Activated CD8-positive, alpha-beta memory T cell treated with anti-CD3 and anti-CD28 coated beads, Interleukin-2, amount 50 U/mL, for 48 hours (primary cell): ENCODE measurements around the gene XXYLT1.

Experiments
- DNase-seq: peaks from one replicate; pipeline ENCODE4 v3.0.0-alpha.2; 2020

The XXYLT1 gene

DNA sequence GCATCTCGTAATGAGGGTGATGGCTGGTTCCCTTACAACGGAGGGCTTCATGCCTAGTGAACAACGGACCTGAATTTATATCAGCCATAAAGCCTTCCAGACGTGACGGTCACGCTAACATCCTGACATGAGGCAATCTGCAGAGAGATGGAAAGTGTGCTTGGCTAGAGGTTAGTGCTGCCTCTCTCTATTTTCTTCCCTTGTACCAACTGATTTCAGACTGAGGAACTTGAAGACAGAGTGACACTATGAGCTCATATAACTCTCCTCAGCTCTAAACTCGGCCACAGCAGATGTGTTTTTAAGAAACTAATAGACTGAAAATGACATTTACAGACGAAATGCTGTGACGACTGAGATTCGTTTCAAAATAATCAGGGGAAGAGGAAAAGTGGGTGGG is 122.4 kb downstream of the XXYLT1 start:
- no peak for DNase-seq

GRCh38 chr3:195147649-195148080 is 123.3 kb downstream of the XXYLT1 start:
- DNase-seq, result no peak

GRCh38 chr3:195146131-195146530 is 124.8 kb downstream of the XXYLT1 start:
- DNase-seq, result no peak

- no peak for DNase-seq
Observed at GRCh38 chr3:195145579-195145978, 125.4 kb downstream of the XXYLT1 start.

DNA sequence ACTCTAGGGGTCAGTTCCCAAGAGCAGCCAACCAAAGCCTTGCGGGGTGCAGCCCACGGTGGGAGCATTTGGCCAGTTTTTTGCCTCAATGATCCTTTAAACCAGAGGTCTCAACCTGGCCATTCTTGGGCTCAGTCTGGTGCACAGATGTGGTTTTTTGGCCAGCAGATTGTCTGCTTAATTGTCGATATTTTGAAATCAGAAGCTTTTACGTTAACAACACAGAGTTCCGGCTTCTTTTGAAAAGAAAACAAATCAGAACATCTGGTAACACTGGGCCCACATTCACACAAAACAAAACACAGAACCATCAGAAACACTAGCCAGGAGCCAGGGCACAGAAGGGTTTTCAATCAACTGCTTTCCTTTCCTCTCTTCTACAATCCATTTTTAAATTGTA is 127.7 kb downstream of the XXYLT1 start:
- DNase-seq, result no peak

- no peak for DNase-seq
Observed at GRCh38 chr3:195142519-195142918, 128.4 kb downstream of the XXYLT1 start.

DNA sequence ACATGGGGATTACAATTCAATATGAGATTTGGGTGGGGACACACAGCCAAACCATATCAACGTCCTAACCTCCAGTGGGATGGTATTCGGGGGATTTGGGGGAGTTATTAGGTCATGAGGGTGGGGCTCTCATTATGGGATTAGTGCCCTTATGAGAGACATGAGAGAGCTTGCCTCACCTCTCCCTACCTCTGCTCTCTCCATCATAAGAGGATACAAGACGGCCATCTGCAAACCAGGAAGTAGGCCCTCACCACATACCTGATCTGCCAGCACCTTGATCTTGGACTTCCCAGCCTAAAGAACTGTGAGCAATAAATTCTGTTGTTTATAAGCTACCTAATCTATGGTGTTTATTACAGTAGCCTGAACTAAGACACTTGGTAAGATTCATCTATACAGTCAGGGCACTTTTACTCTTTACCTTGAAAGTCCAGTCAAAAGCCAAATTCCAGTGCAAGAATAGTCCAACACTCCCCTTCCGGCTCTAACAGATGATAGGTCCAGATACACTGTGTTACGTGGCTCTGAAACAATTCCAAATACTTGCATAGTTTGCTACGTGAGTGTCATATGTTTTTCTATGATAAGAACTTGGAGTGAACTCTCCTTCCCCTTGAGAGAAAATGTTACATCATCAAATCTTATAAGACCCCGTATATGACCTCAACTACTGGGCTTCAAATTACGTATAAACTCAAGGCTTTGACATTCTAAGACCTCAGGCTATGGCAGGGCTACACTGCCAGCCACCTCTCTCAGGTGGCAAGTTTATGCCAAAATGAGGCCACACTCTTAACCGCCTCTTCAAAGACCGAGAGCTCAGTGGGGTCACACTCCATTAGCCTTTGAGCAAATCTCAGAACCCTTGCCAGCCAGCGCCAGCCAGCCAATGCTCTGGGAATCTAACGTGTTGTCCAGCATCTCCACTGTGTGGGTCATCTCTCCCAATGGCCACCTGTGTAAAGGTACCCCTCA is 129.9 kb downstream of the XXYLT1 start:
- no peak for DNase-seq

GRCh38 chr3:195140410-195140809 is 130.5 kb downstream of the XXYLT1 start:
- DNase-seq, result no peak

- no peak for DNase-seq
Observed at GRCh38 chr3:195139876-195140240, 131.1 kb downstream of the XXYLT1 start.

DNA sequence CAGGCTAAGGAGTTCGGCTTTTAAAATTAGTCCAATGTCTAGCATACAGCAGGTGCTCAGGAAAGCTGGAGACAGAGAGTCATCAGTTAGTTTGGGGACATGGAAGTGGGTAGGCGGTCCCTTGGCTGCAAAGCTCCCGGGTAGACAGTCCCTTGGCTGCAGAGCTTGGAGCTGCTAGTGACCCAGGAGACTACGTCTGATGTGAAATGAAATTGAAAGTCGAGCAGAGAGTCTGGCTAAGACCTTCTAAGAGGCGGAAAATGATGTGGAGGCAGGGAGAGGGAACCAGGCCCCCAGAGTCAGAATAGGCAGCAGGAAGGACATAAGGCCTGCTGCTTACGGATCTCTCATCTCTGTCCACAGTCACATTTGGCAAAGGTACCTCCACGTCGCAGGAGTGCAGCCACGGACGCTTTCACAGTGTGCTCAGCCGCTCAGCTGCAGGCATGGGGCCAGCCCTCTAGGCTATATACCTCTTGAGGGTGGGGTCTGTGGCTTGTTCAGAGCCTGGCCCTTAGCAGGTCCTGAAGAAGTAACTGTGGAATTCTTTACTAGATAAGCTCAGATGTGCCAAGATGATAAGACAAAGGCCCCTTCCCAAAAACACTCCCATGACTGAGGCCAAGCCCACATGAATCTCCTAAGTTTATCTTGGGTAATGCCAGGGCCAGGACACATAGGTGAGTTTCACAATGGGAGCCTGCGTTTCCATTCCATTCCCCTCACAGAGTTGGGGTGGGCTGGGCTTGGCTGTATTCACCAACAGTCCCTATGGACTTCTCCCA is 131.7 kb downstream of the XXYLT1 start:
- no peak for DNase-seq

DNA sequence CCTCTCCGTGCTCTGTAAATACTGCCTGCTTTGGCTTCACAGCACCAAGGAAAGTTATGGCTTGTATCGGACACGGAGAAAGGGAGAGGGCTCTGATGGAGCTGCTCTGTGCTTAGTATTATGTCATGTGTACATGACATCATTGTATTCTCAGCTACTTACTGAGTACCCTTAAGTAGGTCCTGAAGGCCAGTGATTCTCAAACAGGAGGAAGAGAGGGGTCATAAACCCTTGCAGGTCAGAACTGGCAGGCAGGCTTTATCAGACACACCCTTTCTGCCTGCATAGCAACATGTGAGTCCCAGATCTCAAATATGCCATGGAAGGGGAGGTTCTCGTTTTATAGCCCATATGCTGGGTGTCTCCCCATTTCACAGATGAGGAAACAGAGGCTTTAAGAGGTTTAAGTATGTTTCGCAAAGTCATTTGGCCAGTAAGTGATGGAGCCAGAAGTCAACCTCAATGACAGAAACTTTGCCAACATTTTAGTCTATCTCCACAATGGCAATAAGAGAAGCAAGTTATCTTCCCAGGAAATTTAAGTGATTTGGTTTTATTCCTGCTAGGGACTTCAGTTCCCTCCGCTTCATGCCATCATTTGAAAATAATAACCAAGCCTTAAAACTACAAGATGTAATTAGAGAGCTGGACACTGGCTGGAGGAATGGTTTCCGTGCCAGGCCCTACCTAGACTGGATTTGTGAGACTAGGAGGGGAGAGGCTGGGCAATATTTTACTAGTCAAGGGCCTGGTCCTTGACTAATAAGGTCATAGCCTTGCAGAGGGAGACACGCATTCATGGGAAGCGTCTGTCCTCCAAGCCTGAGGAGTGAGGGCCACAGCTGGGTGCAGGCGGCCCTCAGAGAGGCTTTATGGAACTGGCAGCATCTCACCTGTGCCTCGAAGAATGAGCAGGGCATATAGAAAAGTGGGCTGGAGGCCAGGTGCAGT is 133.0 kb downstream of the XXYLT1 start:
- DNase-seq, result no peak

DNA sequence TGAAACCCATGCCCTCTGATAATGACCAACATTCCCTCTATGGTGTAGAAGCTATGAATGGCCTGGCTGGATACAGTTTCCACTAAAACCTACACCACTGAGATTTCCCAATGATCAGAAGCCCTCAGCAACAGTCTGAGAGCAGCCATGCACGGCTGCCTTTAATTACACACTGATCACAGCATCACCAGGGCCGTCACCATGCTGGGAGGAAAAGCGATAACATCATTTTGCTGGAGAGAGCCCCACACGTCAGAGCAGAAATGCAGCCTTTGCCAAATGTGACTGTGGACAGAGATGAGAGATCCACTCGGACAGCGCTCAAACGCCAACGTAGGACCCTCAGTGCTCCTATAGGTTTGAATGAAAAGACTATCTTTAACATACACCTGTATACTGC is 135.0 kb downstream of the XXYLT1 start:
- no peak for DNase-seq

DNA sequence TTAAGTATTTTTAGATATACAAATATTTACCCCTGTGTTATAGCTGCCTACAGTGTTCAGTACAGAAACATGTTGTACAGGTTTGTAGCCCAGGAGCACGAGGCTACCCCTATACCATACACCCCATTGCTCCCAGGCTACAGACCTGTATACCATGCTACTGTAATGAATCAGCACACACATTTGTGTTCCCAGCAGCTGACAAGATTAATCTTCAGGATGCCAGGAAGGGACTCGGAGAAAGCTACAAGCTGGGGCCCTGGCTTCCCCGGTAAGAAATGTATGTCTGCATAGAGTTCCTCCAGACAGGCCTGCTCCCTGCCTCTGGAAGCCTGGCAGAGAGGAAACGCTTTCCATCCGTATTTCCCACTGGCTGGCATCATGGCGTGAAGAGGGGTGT is 136.5 kb downstream of the XXYLT1 start:
- no peak for DNase-seq

- DNase-seq, result no peak
Observed at GRCh38 chr3:195133462-195133861, 137.5 kb downstream of the XXYLT1 start.

- DNase-seq, result no peak
Observed at GRCh38 chr3:195133013-195133412, 137.9 kb downstream of the XXYLT1 start.

DNA sequence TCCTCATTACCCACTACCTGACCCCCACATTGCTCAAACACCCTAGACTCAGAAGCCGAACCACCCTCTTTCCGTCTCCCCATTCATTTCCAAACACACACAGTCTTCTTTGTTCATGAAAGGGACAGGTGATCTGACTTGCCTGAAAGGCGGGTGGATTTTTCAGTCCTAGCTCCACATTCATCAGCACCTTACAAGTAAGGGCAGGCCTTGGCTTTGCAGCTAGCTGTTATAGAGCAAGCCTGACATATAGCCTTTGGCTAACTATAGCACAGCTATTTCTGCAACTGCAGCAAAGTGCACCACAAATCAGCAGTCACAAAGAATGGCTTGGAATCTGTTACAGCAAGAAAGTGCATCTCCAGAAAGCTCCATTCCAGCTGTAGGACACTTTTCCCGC is 139.8 kb downstream of the XXYLT1 start:
- DNase-seq, result no peak

- DNase-seq, result no peak
Observed at GRCh38 chr3:195129644-195130492, 141.1 kb downstream of the XXYLT1 start.

DNA sequence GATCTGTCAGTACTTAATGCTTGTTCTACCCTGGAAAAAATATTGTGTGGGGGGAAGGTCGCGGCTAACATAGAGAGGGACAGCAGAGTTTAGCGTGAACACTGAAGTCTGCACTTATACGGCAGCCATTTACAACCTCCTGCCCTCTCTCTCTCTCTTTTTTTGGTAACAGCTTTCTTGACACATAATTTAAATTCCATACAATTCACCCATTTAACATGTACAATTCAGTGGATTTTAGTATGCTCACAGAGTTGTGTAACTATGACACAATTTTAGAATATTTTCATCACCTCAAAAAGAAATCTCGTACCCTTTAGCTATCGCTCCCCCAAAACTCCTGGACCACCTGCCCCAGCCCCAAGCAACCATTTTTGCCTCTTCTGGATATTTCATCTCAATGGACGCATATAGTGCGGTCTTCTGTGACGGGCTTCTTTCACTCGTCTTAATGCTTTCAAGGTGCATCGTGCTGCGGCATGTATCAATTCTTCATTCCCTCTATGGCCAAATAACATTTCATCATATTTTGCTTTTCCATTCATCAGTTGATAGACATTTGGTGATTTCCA is 141.8 kb downstream of the XXYLT1 start:
- DNase-seq, result no peak

GRCh38 chr3:195128255-195129071 is 142.5 kb downstream of the XXYLT1 start:
- DNase-seq, result no peak

GRCh38 chr3:195126056-195126605 is 144.8 kb downstream of the XXYLT1 start:
- DNase-seq, result no peak
